GM12878 (cell line): ENCODE measurements around the gene TRIM16. TPM values are rescaled to one million over a fixed set of nuclear protein-coding genes. Genes with fewer than 3 reads are reported as not detected.
"Not testable (repeated sequence)": the region's sequence is repeated elsewhere in the genome, so short reads cannot be mapped to it uniquely, and the experiment has no call there.

ENCODE experiments used
- ATAC-seq: fragments of 200-7000 bp; cut with Tn5 transposase; 3 replicates; pipeline ENCODE4 v1.9.1; 2020; ENCODE audit warnings: mild to moderate bottlenecking, moderate library complexity
- BruUV-seq: library from RNA; stranded (reverse); fragments of 400-500 nt; replicated peaks from 2 replicates; lab custom pipeline; 2021; lab: Mats Ljungman, UMichigan
- CTCF ChIA-PET: fragments of 300-600 bp; sonication (Branson Sonifier 250); formaldehyde crosslinking; extraction: SDS; loops from one replicate; lab custom pipeline; 2021; ENCODE audit warnings: inconsistent platforms; lab: Yijun Ruan, JAX
- POLR2A ChIA-PET: fragments of 350-600 bp; formaldehyde crosslinking; extraction: SDS; loops from one replicate; lab custom pipeline; 2021; ENCODE audit warnings: inconsistent platforms; lab: Charles Lee
- RAD21 ChIA-PET: fragments of 300-600 bp; sonication (Branson Sonifier 250); formaldehyde crosslinking; loops from one replicate; lab custom pipeline; 2023; ENCODE audit warnings: antibody characterized with exemption; ENCODE audit not compliant: unreplicated experiment; lab: Charles Lee
- SMC1A ChIA-PET: fragments of 300-600 bp; sonication (Branson Sonifier 250); formaldehyde crosslinking; loops from one replicate; lab custom pipeline; 2023; ENCODE audit not compliant: unreplicated experiment, uncharacterized antibody; lab: Charles Lee
- DNase-seq: peaks from one replicate; pipeline ENCODE4 v3.0.0-alpha.2; 2011; ENCODE audit warnings: low read depth, low spot score
- FAIRE-seq: peaks from 3 replicates; lab custom pipeline; 2011; peaks lifted over from hg19 to GRCh38; lab: Jason Lieb, UNC
- H2AFZ ChIP-seq: 2 replicates; pipeline ENCODE4 v1.6.0; 2011; ENCODE audit warnings: low read depth, low read length, control low read depth; ENCODE audit not compliant: control insufficient read depth
- H3K27ac ChIP-seq: 2 replicates; pipeline ENCODE4 v1.5.1; 2011; ENCODE audit warnings: control low read depth; ENCODE audit not compliant: control insufficient read depth, insufficient read depth
- H3K27me3 ChIP-seq, 2 experiments: replicated peaks in 1 of 2; 2 replicates each; pipeline versions ENCODE4 v1.6.0 to v1.6.1; 2011; ENCODE audit warnings: low read length in 1 of 2; ENCODE audit not compliant: control insufficient read depth in 2 of 2, insufficient read depth in 2 of 2
- H3K36me3 ChIP-seq, 2 experiments: 2 replicates each; pipeline ENCODE4 v1.5.1; 2011; ENCODE audit warnings: low read length in 1 of 2; ENCODE audit not compliant: control insufficient read depth in 2 of 2, insufficient read depth in 2 of 2
- H3K4me1 ChIP-seq: 2 replicates; pipeline ENCODE4 v1.6.1; 2011; ENCODE audit warnings: mild to moderate bottlenecking, low read length, moderate library complexity, mixed read lengths; ENCODE audit not compliant: control insufficient read depth, insufficient read depth
- H3K4me2 ChIP-seq: 2 replicates; pipeline ENCODE4 v1.6.0; 2011; ENCODE audit warnings: control low read depth; ENCODE audit not compliant: control insufficient read depth, insufficient read depth
- H3K4me3 ChIP-seq: fragments of 200-600 bp; sonication (generic); 2 replicates; pipeline ENCODE4 v1.5.1; 2016
- H3K79me2 ChIP-seq: 2 replicates; pipeline ENCODE4 v1.6.0; 2011; ENCODE audit warnings: low read length; ENCODE audit not compliant: control insufficient read depth, insufficient read depth
- H3K9ac ChIP-seq: 2 replicates; pipeline ENCODE4 v1.8.0; 2011; ENCODE audit warnings: low read length, control low read depth, mixed read lengths; ENCODE audit not compliant: control insufficient read depth, insufficient read depth
- H3K9me3 ChIP-seq: replicated peaks from 3 replicates; pipeline ENCODE4 v1.5.1; 2011; ENCODE audit warnings: mild to moderate bottlenecking, low read length; ENCODE audit not compliant: control insufficient read depth, insufficient read depth
- H4K20me1 ChIP-seq: 2 replicates; pipeline ENCODE4 v1.6.0; 2011; ENCODE audit not compliant: control insufficient read depth, insufficient read depth
- YY1 ChIP-seq: IDR thresholded peaks from 2 replicates; pipeline ENCODE4 v1.6.1; 2011; ENCODE audit warnings: low read depth, mild to moderate bottlenecking, low read length
- whole genome bisulfite sequencing: methylation state at CpG from one replicate; pipeline ENCODE4 v1.1.6; 2016; ENCODE audit warnings: low lambda C conversion rate; ENCODE audit not compliant: insufficient replicate concordance, insufficient coverage; ENCODE audit errors: missing lambda C conversion rate; 5-methylcytosine and 5-hydroxymethylcytosine counted together
- in situ Hi-C: fragments of 300-500 bp; cut with MboI; formaldehyde crosslinking; loops from 9 replicates; pipeline ENCODE4 v1.14.3; 2018; ENCODE audit warnings: mixed read lengths
- intact Hi-C: fragments of 100-400 bp; cut with micrococcal nuclease; formaldehyde crosslinking; loops from one replicate; pipeline ENCODE4 v1.14.2; 2022; ENCODE audit not compliant: unreplicated experiment
- polyA plus RNA-seq, 11 experiments: library from polyadenylated mRNA; depleted of rRNA in 4 of 11; unstranded in 6 of 11; stranded (reverse) in 5 of 11; fragments of >200 nt; fragmentation: Nextera tagmentation in 4 of 11; fragmentation: Illumina TruSeq in 1 of 11; extraction: Ambion mirVana in 4 of 11; extraction: Trizol in 1 of 11; gene quantifications; 1 replicate in 1 of 11; 2 replicates in 10 of 11; pipeline versions ENCODE4 v1.2.1 to v1.2.3, GENCODE V29; 2011 to 2016; ENCODE audit warnings: inconsistent platforms in 2 of 11, missing spikeins in 2 of 11, low read depth in 1 of 11
- total RNA-seq, 4 experiments: library from RNA; depleted of rRNA in 3 of 4; stranded (reverse); fragments of >200 nt in 3 of 4; fragmentation: Illumina TruSeq in 1 of 4; extraction: Trizol in 1 of 4; gene quantifications; 2 replicates each; pipeline versions ENCODE4 v1.2.1 to v1.2.3, GENCODE V29; 2013 to 2021
- TF ChIP-seq, protein P1 (sequence below), 3 experiments: IDR thresholded peaks in 2 of 3; conservative IDR thresholded peaks in 1 of 3; 2 replicates each; pipeline ENCODE4 v1.5.1; 2011; ENCODE audit warnings: low read depth in 3 of 3, low read length in 3 of 3, mild to moderate bottlenecking in 3 of 3, control low read depth in 2 of 3, moderate library complexity in 2 of 3, inconsistent platforms in 1 of 3, mixed read lengths in 1 of 3; ENCODE audit not compliant: control insufficient read depth in 2 of 3, insufficient read depth in 1 of 3; ENCODE audit errors: extremely low read depth in 1 of 3

TRIM16 gene
- total and polyA plus RNA-seq, 10 of the 15 experiments (the other 5 are each of a cell fraction or from before 2014, with no cell fraction given) = 2.6 to 11.9 (median 9.9) TPM

DNA sequence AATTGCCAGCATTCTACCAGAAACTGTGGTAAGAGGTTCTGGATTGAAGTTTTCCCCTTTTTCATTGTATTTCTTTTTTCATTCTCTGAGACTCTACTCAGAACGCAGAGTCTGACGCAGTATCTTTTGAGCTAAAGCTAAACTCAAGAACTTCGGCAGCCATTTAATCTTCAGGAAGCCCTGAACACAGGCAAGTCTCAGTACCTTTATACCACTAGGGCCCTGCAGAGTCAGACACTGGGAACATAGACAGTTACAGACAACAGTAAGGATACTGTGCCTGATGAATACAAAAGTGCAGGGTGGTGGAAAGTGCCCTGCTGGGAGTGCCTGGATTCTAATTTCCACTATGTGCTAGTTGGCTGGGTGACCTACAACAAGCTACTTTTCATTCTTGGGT, 976 bp downstream of the TRIM16 start:
- intact Hi-C loops = not testable (repeated sequence)

DNA sequence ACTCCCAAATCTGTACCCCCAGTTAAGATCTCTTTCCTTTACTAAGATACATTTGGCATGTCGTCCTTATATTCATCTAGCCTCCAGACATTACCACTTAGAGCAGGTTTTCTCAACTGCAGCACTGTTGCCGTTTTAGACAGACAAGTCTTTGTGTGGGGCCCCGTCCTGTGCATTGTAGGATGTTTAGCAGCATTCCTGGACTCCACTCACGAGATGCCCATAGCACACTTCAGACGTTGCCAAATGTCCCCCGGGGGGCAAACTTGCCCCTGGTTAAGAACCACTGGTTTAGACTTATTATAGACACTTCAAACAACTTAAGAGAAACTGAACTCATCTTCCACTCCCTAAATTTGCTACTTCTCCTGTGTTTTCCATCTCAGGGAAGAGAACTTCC, 8.1 kb downstream of the TRIM16 start:
- DNase-seq, H3K4me1 ChIP-seq, H3K4me2 ChIP-seq, H4K20me1 ChIP-seq, POLR2A ChIA-PET, BruUV-seq, H2AFZ ChIP-seq, H3K27ac ChIP-seq, H3K9ac ChIP-seq, ATAC-seq, SMC1A ChIA-PET, H3K4me3 ChIP-seq, H3K79me2 ChIP-seq, H3K27me3 ChIP-seq, in situ Hi-C loops, CTCF ChIA-PET, intact Hi-C loops, H3K9me3 ChIP-seq, H3K36me3 ChIP-seq, FAIRE-seq, RAD21 ChIA-PET: not testable (repeated sequence)
- 83% methylated on average over 6 of the region's 6 CpGs for WGBS

More for the DNA sequence above, 976 bp downstream of the TRIM16 start:
- FAIRE-seq, POLR2A ChIA-PET, in situ Hi-C loops, BruUV-seq, H3K36me3 ChIP-seq, H4K20me1 ChIP-seq, H3K79me2 ChIP-seq, DNase-seq, SMC1A ChIA-PET, CTCF ChIA-PET, H3K27me3 ChIP-seq, H3K27ac ChIP-seq, H3K9me3 ChIP-seq, H3K4me1 ChIP-seq, RAD21 ChIA-PET: not testable (repeated sequence)
- ATAC-seq = peak; percentile 74
- H2AFZ ChIP-seq = peak overlapping the region; percentile 77
- H3K4me3 ChIP-seq = peak overlapping the region; percentile 86
- TF ChIP-seq, protein P1, sequence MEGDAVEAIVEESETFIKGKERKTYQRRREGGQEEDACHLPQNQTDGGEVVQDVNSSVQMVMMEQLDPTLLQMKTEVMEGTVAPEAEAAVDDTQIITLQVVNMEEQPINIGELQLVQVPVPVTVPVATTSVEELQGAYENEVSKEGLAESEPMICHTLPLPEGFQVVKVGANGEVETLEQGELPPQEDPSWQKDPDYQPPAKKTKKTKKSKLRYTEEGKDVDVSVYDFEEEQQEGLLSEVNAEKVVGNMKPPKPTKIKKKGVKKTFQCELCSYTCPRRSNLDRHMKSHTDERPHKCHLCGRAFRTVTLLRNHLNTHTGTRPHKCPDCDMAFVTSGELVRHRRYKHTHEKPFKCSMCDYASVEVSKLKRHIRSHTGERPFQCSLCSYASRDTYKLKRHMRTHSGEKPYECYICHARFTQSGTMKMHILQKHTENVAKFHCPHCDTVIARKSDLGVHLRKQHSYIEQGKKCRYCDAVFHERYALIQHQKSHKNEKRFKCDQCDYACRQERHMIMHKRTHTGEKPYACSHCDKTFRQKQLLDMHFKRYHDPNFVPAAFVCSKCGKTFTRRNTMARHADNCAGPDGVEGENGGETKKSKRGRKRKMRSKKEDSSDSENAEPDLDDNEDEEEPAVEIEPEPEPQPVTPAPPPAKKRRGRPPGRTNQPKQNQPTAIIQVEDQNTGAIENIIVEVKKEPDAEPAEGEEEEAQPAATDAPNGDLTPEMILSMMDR (IDR thresholded peaks at IDR 0.05 in 2 of 3, conservative IDR thresholded peaks at IDR 0.05 in 1 of 3; ENCODE audit: control insufficient read depth in 2 of 3, extremely low read depth in 1 of 3, insufficient read depth in 1 of 3, low read depth in 3 of 3, low read length in 3 of 3) = 0 out of 6 replicates have a peak, but pooled peaks of 1 of the 3 experiments have one; percentile 3
- TF ChIP-seq YY1 = 0 out of 2 replicates have a peak, but pooled peaks have one; percentile 10
- peak overlapping the region; percentile 89 for H3K4me2 ChIP-seq
- peak overlapping the region; percentile 29; the same call in 1 of the 2 replicates for H3K9ac ChIP-seq
- 70% methylated on average over 3 of the region's 3 CpGs for WGBS

DNA sequence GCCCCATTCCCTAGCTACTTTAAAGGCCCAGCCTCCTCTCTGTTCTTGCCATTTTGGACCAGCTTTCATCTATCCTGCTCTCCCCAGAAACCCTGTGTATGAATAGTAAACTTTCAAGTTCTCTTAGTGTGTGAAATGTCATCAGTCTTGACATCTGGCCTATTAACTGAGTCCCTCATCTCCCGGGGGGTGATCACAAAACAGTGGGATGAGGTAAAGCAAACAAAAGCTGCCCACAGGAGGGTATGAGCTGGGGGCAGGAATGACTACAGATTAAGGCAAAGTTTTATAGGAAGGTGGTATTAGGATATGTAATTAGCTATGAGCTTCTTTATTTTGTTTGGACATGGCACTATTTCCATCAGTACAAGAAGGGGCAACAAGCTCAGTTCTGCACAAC, 9.5 kb downstream of the TRIM16 start:
- H3K27ac ChIP-seq, SMC1A ChIA-PET, H3K79me2 ChIP-seq, CTCF ChIA-PET, DNase-seq, H3K4me2 ChIP-seq, BruUV-seq, H3K36me3 ChIP-seq, intact Hi-C loops, H3K4me1 ChIP-seq, H3K9ac ChIP-seq, in situ Hi-C loops, H4K20me1 ChIP-seq, H2AFZ ChIP-seq, ATAC-seq, H3K27me3 ChIP-seq, RAD21 ChIA-PET, FAIRE-seq, H3K9me3 ChIP-seq, POLR2A ChIA-PET, H3K4me3 ChIP-seq: not testable (repeated sequence)
- WGBS = 100% methylated on average over 1 of the region's 1 CpG
